GM12874 (cell line): ENCODE results near the gene GRB7.

ENCODE experiments used
- TF ChIP-seq, protein P1 (sequence below): IDR thresholded peaks from 2 replicates; pipeline ENCODE4 v1.5.1; 2011; ENCODE audit warnings: low read depth, mild to moderate bottlenecking, control low read depth, low read length, moderate library complexity; ENCODE audit not compliant: insufficient read depth

Gene GRB7

DNA sequence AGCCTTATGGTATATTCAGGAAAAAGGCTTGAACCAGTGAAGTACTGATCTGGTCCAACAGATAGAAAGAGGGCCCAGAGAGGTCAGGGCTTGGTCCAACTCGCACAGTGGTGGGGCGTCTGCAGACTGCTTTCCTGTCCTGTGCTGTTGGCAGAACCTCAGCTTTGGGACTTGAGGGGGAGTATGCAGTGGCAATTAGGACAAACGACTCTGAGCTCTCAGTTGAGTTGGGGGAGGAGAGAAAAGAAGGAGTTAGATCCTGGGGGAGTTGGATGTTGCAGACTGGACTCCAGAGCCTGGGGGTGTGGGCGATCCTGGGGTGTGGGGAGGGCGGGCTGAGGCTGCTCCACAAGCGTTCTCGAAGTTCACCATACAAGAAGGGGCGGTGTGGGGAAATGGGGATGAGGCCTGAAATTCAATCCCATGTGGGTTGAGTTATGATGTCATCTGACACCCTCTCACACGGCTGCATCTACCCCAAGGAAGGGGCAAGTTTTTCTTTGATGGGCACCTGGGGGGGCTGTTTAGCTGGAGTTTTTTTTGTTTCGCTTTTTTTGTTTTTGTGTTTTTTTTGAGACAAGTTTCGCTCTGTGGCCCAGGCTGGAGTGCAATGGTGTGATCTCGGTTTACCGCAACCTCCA lies 14.6 kb downstream of the GRB7 start:
- TF ChIP-seq, protein P1, sequence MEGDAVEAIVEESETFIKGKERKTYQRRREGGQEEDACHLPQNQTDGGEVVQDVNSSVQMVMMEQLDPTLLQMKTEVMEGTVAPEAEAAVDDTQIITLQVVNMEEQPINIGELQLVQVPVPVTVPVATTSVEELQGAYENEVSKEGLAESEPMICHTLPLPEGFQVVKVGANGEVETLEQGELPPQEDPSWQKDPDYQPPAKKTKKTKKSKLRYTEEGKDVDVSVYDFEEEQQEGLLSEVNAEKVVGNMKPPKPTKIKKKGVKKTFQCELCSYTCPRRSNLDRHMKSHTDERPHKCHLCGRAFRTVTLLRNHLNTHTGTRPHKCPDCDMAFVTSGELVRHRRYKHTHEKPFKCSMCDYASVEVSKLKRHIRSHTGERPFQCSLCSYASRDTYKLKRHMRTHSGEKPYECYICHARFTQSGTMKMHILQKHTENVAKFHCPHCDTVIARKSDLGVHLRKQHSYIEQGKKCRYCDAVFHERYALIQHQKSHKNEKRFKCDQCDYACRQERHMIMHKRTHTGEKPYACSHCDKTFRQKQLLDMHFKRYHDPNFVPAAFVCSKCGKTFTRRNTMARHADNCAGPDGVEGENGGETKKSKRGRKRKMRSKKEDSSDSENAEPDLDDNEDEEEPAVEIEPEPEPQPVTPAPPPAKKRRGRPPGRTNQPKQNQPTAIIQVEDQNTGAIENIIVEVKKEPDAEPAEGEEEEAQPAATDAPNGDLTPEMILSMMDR: no peak

DNA sequence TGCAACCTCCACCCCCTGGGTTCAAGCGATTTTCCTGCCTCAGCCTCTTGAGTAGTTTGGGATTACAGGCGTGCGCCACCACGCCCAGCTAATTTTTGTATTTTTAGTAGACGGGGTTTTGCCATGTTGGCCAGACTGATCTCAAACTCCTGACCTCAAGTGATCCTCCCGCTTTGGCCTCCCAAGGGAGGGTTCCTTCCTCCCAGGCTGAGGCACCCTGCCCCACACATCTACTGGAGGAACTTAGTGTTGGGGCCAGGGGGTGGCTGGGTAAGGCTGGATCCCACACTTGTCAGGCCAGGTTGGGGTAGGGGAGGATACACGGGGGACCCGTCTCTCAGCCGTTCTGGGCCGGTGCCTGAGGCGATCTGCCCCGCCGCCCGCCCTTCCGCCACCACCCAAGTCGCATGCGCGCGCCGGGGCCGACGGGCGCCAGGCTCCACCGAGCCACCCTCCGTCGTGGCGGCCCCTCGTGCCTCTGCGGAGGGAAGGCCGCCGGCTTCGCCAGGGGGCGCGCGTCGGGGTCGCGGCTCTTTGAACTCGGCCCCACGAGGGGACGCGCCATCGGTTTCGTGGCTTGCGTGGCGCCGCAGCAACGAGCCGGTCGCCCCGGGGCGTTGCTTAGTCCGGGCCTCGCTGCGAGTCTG lies 15.9 kb downstream of the GRB7 start:
- TF ChIP-seq, protein P1: no peak

DNA sequence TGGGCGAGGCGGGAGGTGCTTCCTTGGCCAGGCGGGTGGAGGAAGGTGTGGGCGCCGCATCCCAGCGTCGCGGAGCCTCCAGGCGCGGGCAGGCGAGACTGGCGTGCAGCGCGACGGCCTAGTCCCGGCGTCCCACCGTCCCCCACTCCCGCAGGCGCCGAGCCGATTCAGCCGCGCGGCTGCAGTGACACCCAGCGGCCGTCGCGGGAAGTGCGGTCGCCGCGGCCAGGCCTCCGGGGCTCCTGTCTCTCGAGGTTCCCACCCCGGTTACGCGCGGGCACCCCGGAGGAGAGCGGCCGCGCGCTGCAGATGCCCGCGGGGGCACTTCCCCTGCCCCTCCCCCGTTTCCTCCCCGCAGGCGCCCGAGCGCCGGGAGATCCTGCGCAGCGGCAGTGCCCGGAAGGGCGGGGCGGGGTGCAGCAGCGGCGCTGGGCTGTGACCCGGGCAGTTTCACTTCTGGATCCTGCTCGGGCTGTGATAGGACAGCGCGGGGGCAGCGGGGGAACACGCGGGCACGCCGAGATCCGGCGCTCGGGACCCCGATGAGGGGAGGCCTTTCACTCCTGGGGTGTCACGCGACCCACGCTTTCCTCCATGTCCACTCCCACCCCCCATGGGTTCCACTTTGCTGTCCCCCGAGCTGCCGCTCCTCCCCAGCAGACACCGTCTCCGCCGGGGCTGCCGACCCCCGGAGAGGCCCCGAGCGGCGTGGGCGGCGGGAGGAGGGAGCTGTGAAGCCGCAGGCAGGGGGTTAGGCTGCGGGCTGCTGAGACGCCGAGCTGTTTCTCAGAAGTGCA lies 16.6 kb downstream of the GRB7 start:
- TF ChIP-seq, protein P1: peak; percentile 97

DNA sequence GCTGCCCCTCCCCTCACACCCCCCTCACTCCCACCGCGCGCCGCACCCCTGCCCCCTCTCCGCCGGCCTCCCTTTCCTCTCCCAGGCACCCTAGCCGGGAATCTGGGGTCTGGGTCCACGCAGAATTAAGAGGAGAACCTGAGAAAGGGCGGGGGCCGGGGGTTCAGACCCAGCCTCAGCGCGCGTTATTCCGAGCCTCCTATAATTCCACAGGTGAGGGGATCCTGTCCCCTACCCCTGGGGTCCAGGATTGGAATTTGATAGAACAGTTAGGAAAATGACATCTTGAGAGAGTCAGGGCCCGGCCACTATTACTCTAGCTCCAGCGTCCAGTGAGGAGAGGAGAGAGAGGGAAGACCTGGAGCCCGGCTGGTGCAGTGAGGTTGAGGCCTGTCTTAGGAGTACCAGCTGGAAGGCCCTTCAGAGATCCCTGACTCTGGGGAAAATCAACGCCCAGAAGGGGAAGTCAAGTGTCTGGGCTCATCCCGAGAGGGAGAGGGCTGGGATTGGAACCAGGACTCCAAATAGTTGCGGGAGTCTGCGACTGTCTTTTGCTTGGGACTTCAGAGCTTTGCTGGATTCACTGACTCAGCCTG lies 17.3 kb downstream of the GRB7 start:
- TF ChIP-seq, protein P1: no peak

GRCh38 chr17:39755554-39756379 lies 18.0 kb downstream of the GRB7 start:
- TF ChIP-seq, protein P1: no peak

GRCh38 chr17:39756380-39757079 lies 18.8 kb downstream of the GRB7 start:
- TF ChIP-seq, protein P1: no peak
